Stimulated activated CD4-positive, alpha-beta T cell treated with anti-CD3 and anti-CD28 coated beads, Interleukin-2, amount 100 ng/mL, for 48 hours (primary cell): ENCODE data around the gene CCNE1.
A peak's percentile ranks its signal among the peaks of the same experiment; 100 is the strongest.
"Not testable (repeated sequence)": the region's sequence is repeated elsewhere in the genome, so short reads cannot be mapped to it uniquely, and the experiment has no call there.

Experiments
- DNase-seq, 2 donors: peaks; one replicate each; pipeline ENCODE4 v3.0.0-alpha.2; 2020

The CCNE1 gene

DNA sequence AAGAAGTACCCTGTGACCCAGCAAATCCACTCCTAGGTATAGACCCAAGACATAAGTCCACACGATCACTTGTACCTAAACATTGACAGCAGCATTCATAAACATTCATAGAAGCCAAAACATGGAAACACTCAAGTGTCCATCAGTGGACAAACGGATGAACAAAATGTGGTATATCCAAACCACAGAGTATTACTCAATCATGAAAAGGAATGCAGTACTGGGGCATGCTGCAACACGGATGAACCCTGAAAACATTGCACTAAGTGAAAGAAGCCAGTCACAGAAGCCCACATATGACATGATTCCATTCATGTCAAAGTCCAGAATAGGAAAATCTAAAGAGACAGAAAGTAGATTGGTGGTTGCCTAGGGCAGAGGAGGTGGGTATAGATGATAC, 22.8 kb upstream of the CCNE1 start:
- DNase-seq = no peak

DNA sequence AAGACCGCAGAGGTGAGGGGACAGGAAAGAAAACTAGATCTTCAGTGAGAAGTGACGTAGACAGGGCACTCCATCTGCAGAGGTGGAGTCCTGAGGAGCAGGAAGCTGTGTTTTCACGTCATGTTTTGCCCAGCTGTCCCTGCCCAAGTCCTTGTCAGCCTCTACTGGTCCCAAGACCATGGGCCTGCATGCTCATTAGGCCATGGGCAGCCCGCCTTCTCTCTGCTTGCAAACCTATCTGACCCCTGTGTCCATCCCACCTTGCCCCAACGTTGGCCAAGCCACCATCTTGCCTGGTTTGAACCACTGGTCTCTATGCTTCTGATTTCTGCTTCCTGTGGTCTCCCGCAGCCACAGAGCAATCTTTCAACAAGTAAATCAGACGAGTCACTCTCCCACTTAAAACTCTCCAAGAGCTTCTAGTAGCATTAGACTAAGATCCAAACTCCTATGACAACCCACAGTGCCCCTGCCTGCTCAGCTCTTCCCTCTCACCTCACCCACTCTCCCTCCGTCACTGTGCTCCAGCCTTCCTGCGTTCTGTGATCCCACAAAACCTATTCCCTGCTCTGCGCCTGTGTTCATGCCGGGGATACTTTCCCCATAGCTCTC, 18.6 kb upstream of the CCNE1 start:
- no peak for DNase-seq

DNA sequence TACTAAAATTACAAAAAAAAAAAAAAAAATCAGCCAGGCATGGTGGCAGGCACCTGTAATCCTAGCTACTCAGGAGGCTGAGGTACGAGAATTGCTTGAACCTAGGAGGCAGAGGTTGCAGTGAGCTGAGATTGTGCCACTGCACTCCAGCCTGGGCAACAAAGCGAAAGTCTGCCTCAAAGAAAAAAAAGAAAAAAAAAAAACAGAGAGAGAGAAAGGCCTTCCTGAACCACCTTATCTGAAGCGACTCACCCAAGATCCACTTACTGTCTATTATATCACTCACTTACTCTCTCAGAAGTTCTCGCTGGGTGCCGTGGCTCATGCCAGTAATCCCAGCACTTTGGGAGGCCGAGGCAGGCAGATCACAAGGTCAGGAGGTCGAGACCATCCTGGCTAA, 17.3 kb upstream of the CCNE1 start:
- not testable (repeated sequence) for DNase-seq

DNA sequence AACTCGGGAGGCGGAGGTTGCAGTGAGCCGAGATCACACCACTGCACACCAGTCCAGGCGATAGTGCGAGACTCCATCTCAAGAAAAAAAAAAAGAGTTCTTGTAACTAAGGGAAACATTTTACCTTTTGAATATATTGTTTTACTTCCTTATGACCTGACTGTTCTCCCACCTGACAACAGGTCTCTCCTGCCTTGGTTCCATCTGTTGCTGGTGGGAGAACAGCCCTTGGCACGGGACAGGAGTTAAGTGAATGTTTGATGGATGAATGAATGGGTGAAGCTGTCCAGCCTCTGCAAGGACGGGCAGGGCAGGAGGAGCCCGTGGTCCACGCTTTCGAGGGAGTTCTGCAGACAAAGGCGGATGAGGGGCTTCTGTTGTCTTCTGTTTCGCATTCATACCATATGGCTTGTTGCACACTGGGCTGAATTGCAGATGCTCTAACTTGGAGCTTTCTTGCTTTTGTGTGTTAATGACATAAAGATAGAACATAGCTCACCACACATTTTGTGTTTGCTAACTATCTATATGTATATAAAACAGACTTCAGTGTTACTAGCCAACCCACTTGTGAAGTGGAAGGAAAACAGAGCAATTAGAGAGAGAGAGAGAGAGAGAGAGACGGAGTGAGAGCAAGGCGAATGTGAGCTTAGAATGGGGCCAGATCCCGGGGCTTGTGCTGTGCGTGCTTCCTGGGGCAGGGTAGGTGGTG, 16.2 kb upstream of the CCNE1 start:
- DNase-seq = no peak

DNA sequence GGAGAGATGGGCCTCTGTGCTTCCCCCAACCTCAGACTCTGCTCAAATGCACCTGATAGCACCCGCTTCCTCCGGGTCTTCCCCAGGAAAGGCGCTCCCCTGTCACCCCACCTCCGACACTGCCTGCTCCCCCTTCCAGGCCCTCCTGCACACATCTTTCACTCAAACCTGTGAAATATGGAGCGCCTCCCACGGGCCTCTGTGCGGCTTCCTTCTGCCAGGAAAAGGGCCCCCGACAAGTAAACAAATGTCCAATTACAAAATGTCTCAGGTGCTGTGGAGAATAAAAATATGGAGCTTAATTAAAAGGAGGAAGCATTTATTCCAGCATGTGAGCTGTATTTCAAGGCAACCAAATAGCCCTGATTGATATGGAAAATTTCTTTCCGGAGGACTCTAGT, 15.6 kb upstream of the CCNE1 start:
- DNase-seq = no peak

DNA sequence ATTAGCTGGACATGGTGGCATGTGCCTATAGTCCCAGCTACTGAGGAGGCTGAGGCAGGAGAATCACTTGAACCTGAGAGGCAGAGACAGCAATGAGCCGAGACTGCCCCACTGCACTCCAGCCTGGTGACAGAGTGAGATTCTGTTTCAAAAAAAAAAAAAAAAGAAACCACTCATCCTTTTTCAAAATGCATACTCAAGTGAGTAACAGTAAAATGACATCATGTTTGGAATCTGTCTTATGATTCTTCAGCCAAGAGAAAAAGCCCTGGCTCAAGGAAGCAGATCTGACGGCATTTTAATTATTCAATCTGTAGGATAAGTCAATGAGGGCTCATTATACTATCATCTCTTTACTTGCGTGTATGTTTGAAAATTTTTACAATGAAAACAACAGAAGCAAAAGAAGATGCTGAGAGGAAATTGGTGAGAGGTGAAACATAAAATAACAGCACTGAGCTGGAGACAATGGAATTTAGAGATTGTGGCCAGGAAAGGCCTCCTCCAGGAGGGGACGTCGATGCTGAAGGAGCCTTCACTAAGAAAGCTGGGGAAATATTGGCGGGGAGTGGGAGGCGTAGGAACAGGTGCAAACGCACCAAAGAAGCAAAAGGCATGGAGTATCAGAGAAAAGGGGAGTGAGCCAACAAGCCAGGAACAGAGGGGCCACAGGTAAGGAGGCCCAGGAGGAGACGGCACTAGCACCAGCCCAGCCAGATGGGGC, 12.9 kb upstream of the CCNE1 start:
- DNase-seq = no peak

DNA sequence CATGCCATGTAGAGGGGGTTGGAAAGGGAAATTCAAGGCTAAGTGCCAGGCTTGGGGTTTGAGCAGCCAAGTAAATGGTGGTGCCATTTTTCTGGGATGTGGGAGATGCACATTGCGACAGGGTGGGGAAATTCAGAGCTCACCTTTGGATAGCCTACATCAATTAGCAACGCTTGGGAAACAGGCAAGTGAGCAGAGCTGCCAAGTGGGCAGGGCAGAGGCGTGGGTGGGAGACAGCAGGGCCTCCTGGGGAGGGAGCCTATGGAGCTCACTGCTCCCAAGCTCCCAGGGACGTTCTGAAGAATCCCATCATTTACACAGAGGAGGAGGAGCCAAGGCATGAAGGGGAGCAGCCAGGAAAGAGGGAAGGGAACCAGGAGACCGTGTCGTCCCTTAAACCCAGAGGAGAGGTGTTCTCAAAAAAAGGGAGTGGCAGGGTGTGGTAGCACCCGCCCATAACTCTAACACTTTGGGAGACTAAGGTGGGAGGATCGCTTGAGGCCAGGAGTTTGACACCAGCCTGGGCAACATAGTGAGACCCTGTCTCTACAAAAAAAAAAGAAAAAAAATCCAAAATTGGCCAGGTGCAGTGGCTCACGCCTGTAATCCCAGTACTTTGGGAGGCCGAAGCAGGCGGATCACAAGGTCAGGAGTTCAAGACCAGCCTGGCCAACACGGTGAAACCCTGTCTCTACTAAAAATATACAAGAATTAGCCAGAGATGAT, 11.5 kb upstream of the CCNE1 start:
- no peak for DNase-seq

DNA sequence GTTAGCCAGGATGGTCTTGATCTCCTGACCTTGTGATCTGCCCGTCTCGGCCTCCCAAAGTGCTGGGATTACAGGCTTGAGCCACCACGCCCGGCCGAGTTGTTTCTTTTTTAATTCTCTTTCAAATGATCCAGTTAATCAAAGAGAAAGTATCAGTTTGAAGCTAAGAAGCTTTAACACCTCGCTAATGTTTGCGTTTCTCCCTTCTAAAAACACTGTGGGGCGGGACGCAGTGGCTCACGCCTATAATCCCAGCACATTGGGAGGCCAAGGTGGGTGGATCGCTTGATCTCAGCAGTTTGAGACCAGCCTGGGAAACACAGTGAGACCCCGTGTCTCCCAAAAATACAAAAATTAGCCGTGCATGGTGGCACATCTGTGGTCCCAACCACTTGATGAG, 7.8 kb upstream of the CCNE1 start:
- not testable (repeated sequence) for DNase-seq

DNA sequence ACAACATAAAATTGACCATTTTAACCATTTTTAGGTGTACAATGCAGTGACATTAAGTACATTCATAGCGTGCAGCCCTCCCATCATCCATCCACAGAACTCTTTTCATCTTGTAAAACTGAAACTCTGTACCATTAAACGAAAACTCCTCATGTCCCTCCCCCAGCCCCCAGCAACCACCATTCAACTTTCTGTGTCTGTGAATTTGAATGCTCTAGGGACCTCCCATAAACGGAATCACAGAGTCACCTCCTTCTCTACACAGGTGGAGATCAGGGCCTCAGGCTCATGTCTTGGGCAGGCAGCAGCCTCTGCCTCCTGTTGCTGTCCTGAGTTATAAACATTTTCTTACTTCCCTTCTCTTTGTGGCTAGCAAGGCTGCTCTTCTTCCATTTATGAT, 7.3 kb upstream of the CCNE1 start:
- DNase-seq = peak in 1 of 2 donors; percentile 13

DNA sequence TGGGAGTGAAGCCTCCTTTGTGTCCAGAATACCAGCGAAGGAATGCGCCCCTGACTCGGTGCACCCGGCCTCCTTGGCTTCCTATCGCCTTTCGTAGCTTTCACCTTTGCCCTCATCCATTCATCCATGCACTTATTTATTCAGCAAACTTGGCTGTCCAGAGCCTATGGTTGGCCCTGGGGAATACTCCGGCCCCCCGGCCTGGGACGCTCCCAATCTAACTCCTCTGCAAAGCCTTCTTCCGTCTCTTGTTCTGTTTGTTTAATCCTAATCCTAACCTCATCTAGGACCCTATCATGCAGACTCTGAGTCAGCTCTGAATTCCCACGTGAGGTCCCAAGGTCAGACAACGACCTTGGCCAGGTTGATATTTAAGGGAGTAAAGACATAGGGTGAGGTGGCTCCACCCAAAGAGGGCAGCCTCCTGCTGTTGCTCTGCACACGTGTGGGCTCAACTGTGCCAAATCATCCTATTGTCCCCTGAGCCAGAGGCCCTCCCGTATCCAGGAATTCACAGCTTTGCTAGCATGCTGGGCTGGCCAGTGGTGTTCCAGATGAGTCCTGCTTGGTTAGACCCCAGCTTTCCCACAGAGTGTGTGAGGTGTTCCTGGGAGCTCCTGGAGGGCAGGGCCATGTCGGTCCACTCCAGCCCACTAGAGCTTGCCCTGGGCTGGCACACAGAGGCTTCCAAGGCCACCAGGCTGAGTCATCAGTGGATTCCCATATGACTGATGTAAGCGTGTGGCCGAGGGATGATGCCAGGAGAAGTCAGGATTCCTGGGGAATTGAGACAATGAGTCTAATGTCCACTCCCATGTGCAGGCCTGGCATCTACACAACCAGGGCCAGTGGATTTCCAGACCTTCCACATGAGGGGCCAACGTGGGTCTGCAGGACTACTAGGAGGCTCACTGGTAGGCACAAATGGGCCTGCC, 6.5 kb upstream of the CCNE1 start:
- no peak for DNase-seq

DNA sequence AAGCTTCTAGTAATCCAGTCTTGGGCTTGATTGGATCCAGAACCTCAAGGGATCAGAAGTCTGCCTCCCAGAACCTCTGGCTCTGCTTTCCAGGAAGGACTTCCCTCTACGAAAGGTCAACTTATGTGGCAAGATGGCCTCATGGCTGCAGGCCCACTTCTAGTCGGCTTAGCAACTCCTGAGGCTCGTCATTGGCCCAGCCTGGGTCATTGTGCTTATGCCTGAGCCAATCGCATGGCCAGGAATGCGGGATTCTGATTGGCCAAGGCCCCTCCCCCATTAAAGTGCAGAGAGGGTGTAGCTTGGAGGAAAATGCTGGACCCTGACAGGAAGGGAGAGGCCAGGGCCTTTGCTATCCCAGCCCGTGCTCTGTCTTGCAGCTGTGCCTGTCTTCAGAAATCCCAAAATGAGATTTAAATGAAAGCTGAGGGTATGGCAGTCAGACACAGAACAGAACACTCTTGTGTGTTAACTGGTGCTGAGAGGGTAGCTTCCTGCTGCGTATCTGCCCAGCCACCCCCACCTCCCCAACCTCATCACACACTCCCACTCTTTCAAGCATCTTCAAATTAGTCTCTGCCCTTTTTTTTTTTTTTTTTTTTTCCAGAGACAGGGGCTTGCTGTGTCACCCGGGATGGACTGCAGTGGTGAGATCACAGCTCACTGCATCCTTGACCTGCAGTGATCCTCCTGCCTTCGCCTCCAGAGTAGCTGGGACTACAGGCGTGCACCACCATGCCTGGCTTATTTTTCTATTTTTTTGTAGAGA, 5.5 kb upstream of the CCNE1 start:
- DNase-seq = no peak

DNA sequence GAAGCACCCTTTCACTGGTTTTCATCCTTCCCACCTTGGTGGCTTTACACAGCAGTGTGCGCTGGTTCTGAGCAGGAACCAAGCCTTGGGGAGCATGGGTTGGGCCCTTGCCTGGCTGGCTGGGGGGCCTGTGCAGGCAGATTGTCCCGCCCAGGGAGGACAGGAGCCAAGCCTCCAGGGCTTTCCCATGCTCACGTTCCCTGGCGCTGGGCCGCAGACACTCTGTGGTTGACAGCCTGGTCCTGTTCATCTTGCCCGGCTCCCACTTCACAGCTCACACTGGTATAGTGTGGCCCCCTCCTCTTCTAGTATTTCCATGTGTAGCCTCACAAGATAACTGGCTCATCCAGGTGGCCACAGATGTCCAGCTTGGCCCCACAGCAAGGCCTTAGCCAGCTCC, 4.6 kb upstream of the CCNE1 start:
- DNase-seq = no peak

DNA sequence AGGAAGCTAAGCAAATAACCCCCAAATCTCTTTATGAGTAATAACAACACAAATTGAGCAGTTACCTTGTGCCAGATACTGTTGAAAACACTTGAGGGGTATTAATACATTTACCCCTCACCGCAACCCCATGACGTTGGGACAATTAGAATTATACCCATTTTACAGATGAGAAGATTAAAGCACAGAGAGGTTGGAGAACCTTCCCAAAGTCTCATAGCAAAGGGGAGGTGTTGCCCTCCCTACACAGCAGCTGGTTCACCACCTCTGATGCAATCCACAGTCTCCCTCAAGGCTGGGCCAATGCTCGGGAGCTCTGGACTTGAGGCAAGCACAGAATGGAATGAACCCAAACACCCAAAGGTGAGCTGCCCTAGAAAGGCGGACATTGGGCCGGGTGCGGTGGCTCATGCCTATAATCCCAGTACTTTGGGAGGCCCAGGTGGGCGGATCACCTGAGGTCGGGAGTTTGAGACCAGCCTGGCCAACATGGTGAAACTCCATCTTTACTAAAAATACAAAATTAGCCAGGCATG, 3.9 kb upstream of the CCNE1 start:
- no peak for DNase-seq

DNA sequence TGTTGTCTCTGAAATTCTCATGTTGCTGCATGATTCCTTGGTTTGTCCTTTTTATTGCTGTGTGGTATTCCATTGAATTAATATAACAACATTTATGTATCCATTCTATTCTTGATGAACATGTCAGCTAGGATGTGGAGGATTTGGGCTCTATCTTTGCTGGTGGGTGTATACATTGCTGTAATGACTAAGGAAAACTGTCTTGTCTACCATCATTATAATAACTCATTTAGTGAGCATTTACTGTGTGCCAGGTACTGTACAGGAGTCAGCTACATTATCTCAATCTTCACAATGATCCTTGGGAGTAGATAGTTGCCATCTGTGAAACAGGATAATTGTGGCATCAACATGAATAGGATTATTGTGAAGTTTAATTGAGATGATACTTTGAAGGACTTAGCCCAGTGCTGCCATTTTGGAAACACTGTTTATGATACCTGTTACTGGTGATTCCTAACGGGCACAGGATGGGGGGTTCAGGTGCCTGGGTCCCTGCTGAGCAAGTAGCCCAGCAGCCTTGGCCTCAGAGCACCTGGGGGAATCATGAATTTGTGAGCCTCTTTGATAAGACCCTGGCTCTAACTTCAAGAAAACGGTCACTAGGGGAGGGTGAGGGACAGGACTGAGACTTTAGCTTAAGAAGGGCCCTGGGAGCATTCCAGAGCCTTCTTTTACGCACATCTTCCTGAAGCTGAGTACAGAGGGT, 1.8 kb upstream of the CCNE1 start:
- no peak for DNase-seq

DNA sequence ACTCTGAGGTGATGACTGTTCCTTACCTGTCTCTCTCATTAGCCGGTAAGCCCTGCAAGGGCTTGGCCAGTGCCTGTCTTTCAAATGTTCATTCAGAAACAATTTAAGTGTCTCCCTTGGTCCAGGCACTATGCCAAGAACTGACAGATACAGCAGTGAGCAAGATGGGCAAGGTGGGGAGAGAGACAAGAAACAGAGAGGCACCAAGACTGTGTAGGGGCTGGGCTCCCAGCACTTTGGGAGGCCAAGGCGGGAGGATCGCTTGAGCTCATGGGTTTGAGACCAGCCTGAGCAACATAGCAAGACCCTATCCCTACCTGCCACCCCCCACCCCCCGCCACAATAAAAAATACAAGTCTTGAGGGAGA, 1.3 kb upstream of the CCNE1 start:
- no peak for DNase-seq

DNA sequence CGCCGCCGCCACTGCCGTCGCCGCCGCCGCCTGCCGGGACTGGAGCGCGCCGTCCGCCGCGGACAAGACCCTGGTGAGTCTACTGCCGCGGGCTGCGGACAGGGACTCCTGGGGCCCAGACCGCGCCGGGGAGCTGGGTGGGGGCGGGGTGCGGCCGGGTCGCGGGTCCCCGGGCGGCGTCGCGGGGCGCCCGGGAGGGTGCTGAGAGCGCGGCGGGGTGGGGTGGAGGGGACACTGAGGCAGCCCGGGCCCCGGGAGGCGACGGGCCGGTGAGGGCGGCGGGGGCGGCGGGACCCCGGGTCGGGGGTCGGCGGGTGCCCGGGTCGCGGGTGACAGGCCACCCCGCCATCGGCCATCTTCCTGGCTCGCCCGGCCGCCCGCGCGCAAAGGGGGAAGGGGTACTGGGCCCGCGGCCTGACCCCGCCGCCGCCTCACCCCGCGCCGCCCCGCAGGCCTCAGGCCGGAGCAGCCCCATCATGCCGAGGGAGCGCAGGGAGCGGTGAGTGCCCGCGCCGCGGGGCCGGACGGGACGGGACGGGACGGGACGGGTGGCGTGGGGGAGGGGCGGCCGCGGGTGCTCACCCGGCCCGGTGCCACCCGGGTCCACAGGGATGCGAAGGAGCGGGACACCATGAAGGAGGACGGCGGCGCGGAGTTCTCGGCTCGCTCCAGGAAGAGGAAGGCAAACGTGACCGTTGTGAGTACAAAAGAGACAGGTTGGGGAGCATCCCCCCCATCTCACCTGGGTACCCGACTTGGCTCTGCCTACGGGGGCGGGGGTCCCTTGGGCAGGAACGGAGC, 489 bp downstream of the CCNE1 start:
- DNase-seq = peak in 1 of 2 donors; percentile 16

DNA sequence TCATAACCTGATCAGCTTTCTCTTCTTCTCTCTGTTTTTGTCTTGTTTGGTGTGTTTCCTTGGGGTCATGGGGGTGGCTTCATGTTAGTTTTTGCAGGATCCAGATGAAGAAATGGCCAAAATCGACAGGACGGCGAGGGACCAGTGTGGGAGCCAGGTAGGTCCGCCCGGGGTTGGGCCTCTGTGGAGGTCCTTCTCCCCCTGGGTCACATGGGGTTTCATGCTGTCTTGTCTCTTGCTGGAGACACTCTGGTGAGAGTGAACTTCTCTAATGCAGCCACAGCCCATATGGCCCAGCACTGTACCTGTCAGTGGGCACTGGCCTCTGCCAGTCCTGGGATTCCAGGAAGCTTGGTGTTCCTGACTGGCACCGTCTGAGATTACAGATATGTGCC, 1.1 kb downstream of the CCNE1 start:
- DNase-seq = no peak

DNA sequence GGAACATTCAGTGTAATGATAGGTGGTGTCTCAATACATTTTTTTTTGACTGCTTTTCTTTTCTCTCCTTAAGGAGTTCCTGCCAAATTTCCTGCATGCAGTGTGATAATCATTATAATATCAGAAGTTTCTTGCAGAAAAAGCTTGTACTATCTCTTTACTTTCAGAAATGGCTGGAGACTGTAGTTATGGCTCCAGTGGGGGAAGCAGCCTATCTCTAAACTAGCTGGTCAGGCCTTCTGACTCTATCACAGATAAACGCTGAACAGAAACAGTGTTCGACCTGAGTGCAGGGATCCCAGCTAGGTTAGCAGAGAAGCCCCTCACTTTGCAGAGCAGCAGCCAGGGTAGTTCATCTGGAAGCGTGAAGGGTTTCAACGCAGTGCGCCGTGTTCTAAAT, 1.9 kb downstream of the CCNE1 start:
- DNase-seq = no peak

DNA sequence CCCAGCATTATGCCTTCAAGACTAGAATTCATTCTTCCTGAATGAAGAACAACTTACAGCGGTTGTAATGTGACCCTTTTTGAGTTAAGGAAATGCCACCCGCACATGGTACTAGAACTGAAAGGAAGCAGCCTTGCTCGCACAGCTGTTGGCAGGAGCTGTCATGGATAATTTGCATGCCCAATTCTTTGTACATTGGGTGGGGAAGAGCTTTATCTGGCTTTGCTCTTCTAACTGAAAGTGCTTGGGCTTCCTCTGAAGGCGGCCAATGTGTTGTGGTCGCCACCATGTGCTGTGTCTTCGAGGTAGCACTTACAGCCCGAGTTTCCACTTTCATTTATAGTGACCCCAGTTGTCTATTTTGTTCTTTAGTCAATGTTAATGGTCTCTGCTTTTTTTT, 3.4 kb downstream of the CCNE1 start:
- DNase-seq = no peak

DNA sequence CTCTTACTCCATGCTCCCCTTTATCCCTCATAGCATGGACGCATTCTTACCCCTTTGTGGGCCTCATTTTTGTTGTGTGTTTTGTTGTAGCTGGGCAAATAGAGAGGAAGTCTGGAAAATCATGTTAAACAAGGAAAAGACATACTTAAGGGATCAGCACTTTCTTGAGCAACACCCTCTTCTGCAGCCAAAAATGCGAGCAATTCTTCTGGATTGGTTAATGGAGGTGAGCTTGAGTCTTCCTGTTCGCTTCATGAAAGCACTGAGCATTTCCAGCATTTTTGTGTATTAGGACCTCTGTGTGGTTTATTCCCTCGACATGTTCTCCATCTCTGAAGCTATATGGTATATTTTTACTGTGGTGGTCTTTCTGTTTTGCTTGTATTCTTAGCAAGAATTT, 5.5 kb downstream of the CCNE1 start:
- DNase-seq = no peak
